ENCODE data around the gene SPOCK2.

Gene SPOCK2

DNA sequence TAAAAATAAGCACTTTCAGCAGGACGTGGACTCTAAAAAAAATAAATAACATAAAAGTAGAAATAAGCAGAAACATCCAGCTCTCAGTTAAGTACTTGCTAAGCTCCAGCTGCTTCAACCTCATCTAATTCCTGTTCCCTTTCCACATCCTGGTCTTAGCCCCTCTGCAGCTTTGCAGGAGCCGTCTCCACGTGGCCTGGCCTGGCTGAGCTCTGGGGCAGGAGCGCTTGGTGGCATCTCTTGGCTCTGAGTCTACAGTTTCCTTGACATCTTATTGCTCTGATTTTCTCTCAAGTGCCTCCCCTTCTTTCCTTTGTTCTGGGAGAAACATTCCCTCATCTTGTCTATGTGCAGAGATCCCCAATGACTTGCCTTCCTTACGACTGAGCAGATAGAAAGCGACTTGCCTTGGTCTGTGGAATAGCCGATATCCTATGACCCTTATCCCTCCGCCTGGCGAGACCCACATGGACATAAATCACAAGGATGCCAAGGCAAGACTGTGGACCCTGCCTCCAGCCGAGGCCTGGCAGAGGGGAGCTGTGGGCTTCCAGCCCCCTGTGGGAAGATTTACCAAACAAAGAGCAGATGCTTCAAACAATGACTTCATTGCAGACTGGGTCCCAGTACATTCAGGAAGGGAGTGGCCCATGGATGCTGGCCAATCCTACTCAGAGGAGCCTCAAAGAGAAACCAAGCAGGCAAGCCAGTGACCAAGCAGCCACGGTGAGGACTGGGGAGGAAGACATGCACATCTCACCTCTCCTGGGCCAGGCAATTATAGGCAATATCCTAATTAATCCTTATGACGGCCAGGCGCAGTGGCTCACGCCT lies 61.9 kb downstream of the SPOCK2 start:
- DNase-seq = no peak

DNA sequence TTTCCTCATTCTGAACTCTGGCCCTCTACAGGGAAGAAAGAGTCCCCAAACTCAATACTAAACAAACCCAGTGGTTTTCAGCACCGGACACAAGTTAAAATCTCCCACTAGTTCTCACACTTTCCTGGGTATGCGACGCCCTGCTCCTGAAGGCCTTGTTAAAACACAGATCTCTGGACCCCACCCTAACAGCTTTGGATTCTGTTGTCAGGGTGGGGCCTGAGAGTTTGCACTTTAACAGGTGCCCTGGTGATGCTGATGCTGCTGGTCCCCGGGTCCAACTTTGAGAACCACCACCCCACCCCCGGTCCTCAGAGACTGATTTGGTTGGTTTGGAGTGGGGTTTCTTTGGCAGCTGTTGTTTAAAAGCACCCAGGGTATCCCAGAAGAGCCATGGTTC lies 62.5 kb downstream of the SPOCK2 start:
- no peak for DNase-seq

DNA sequence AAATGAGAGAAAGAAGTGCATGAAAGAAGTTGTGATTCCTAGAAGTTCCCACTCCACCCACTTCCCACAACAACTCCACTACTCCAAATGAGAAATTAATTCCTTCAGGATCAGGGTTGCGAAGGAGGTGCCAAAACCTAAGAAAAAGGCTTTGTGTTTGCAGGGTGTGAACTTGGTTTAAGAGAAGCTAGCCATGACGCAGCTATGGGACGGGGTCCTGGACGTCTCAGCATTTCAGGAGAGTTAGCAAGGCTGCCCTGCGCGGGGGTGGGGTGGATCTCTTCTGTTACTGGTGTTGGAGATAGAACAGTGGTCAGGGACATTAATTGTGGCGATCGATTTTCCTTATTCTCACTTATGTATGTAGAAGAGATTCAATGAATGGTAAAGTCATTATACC lies 63.0 kb downstream of the SPOCK2 start:
- DNase-seq = no peak

DNA sequence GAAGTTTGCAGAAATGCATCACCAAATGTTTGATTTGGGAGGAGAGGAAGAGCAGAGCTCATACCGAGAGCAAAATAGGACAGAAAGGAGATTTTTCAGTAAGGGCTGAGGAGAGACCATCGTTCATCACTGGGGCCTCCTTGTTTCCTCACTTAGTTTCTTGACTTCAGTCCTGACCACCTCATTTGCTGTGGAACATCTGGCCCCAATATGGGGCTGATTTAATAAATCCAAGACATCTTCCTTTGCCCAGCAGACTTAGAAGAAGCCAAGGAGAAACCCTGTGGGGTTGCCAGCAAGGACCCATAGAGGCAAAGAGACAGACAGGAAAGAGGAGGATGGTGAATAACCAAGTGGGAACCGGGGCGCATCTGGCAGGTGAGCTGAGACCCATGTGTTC lies 63.8 kb downstream of the SPOCK2 start:
- DNase-seq = no peak

DNA sequence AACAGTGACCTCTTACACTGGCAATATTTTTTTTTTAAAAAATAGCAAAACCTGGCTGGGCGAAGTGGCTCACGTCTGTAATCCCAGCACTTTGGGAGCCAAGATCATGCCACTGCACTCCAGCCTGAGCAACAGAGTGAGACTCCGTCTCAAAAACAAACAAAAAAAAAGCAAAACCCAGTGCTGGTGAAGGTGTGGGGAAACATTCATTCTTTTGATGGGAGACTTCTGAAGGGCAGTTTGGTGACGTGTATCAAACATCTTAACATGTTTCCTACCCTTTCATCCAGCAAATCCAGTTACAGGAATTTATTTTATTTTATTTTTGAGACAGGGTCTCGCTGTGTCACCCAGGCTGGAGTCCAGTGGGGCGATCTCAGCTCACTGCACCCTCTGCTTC lies 66.1 kb downstream of the SPOCK2 start:
- no peak for DNase-seq

DNA sequence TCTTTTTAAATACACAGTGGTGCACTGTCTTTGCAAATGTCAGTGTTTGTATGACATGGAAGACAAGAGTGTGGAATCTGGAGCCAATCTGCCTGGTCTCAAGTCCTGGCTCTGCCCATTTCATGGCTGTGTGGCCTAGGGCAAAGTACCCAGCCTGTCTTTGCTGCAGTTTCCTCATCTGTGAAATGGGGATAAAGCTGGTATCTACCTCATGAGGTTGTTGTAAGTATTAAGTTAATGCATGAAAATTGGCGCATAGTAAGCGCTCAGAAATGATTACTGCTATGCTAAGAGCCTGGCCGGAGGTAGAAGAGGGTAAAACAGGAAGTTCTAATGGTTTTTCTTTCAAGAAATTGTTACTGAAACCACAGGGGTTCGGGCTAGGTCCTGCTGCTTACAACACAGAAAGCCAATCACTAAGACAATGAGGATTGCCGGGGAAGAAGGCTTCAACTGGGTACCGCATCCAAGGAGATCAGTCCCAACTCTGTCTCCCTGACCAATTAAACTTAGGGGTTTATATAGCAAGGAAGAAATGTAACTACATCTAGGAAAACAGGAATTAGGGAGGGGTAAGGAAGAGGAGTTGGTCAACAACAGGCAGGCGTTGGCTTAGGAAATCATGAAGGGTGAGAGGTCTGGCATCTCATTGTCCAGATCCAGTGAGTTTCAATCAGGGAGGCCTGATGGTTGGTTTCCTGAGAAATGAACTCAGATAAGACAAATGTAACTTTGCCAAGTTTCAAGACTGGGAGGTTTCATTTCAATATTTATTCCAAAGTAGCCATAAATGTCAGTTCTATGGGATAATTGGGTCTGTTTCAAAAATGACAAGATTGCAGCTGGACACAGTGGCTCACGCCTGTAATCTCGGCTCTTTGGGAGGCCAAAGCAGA lies 67.2 kb downstream of the SPOCK2 start:
- DNase-seq = no peak

DNA sequence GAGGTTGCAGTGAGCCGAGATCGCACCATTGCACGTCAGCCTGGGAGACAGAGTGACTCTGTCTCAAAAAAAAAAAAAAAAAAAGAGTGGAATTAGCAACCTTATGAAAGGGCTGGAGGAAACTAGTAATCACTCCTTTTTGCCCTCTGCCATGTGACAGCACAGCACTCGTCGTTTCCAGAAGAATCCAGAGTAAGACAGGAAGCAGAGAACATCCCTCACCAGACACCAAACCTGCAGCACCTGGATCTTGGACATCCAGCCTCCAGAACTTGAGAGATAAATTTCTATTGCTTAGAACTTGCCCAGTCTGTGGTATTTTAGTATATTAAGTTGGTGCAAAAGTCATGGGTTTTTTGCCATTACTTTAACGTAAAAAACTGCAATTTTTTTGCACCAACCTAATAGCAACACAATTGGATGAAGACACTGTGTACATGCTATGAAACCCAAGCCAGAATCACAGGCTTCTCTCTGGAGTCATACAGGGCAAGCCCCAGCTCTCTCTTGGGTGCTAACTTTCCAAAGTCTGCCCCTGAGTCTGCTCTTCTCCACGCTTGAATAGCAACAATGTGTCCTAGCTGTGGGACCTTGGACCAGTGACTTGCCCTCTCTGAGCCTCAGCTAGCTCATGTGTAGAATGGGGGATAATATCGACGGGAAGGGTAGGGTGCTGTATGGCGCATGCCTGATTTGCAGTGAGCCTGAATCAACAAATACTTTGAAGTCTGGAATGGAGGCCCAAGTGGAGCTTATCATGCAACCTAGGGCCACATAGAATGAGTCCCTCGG lies 69.1 kb downstream of the SPOCK2 start:
- DNase-seq = no peak

DNA sequence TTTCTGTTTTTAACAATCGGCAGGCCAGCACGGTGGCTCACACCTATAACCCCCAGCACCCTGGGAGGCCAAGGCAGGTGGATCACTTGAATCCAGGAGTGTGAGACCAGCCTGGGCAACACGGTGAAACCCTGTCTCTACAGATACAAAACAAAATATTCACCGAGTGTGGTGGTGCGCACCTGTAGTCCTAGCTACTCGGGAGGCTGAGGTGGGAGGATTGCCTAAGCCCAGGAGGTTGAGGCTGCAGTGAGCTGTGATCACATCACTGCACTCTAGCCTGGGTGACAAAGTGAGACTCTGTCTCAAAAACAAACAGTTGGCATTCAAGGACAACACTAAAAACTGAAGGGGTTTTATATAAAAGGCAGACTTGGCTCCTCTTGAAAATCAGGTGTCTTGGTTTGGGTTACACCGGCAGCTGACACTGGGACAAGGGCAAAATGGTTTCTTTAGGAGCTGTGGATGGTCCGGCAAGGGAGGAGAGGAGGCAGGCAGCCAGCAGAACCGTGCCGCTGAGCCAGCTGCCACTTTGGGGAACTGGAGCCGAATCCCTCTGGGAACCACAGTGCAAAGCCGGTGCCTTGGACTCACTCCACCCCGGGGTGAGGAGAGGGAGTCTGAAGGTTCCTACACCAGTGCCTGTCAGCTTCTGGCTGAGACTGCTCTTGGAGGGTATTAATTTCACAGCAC lies 71.6 kb downstream of the SPOCK2 start:
- no peak for DNase-seq

DNA sequence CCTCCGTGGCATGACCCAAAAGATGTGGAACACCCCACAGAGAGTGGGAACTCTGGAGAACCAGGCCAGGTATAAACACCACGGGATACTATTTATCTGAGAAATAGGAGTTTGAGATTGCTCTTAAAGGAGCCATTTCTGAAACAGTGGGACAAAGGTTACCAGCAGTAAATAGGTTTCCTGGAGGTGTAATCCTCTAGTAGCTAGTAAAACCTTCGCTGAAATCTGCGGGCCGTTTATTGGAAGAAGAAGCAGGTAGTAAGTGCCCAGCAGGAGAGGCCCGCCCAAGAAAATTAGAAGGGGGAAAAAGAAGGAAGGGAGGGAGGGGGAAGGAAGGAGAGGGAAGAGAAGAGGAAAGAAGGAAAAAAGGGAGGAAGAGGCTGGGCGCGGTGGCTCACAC lies 72.5 kb downstream of the SPOCK2 start:
- no peak for DNase-seq

DNA sequence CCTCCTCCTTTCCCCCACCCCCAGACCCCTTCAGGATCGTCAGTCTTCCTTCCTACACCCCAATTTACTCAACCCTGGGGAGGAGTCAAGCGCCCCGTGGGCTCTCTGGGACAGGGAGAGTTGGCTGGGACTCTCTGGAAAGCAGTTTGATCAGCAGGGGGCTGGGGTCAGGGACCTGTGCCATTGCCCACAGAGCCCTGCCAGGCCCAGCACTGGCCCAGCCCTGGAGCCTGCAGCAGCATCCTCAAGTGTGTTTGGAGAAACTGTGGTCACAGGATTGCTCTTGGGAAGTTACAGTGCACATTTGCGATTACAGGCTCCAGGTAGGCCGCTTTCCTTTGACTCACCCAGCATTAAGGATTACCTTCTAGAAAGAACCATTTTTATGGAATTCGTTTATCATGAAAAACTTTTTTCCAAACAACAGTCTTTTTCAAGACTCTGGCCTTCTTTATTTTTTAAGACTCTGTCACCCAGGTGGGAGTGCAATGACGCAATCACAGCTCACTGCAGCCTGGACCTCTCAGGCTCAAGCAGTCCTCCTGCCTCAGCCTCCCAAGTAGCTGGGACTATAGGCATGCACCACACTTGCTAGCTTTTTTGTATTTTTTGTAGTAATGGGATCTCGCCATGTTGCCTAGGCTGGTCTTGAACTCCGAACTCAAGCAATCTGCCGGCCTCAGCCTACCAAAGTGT lies 73.4 kb downstream of the SPOCK2 start:
- no peak for DNase-seq

DNA sequence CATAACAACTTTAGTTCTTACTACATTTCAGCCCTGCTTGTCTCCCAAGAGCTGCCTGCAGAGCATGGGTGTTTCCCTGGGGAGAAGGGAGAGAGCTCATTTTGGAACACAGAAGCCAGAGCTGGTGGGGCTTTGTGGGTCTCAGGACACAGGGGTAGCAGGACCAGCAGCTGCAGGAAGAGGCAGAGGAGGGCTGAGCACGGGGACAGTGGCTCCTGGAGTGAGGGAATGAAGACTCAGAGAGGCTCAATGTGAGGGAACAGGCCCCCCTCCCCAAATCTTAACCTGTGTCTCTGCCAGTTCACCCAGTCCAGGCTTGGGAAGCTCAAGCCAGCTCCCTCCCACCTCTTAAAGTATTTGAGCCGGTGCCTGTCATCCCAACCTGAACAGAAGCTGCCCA lies 74.2 kb downstream of the SPOCK2 start:
- no peak for DNase-seq

DNA sequence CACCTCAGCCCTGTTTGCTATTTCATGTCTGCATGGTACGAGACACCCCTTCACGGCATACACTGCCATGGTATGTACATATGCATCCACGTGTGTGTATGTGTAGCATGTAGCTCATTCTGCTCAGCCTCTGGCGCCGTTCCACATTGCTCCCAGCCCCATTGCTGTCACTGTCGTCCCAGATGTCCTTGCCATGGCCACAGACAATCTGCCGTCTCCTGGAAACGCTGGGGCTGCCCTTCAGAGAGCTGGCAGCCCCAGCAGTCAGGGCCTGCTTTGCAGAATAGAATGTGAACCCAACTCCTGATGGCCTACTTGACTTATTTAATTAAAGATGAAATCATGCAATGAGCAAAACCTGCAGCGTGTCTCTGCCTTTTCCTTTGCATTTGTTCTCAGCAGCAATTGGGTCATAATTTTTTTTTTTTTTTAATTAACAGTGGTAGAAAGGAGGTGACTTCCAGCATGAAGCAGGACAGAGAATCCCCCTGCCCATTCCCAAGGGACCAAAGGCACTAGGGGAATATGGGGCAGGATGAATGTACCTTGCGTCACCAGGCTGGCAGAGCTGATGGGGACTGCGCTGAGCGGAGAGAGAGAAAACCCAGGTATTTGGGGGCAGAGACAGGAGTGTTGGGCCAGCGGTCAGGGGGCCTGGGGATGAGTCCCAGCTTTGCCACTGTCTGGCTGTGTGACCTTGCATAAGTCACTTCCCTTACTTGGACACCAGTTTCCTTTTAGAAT lies 75.0 kb downstream of the SPOCK2 start:
- no peak for DNase-seq

DNA sequence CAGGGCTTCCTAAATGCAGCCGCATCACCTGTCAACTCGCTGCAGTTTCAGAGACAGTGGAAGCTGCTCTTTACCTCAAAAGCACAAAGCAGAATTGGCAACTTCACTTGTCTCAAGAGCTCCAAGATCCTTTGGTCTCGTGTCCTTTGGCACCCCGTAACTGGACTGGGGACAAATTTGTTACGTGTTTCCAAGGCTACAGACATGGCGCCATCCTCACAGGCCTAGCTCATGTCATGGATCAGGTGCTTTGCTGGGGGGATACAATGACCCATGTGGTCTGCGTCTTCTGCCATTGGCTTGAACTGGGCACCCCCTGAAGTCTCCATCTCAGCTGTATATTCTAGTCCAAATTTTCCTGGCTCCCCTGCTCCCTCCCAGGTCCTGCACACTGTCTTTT lies 75.6 kb downstream of the SPOCK2 start:
- no peak for DNase-seq

DNA sequence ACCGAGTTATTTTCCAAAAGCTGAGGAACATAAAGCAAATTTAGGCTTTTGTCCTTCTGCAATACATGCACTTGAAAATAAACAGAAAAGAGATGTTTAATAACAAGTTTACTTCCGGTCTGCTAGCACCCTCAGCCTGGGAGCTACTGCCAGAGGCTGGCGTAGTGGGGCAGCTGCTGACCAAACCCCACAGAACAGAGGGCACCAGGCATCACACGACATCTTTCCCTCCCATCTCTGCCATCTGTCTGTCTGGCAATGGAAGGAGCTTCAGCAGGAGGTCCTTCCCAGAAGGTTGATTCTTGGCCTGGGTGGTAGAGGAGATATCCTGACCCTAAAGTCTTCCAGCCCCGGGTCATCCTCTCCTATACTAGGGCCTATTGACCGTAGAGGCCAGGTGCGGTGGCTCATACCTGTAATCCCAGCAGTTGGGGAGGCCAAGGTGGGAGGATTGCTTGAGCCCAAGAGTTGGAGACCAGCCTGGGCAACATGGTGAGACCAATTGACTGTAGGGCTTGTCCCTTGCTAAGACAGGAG lies 76.3 kb downstream of the SPOCK2 start:
- DNase-seq = no peak

DNA sequence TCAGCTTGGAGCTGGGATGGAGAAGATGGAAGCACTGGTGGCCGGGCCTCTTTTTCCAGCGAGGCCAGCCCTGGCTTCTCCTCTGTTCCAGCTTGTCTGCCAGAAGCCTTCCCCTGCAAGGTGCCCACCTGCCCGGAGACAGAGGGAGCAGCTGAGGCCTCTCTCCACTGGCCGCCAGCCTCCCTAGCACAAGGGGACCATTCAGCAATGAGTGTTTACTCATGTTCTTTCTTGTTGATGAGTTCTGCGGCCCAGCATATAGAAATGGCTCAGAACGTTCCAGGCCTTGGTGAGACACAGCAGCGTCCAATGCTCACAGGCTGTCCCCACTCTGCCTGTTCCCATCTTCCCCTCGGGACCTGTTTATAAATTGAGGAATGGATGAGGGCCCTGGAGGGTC lies 76.9 kb downstream of the SPOCK2 start:
- DNase-seq = no peak

DNA sequence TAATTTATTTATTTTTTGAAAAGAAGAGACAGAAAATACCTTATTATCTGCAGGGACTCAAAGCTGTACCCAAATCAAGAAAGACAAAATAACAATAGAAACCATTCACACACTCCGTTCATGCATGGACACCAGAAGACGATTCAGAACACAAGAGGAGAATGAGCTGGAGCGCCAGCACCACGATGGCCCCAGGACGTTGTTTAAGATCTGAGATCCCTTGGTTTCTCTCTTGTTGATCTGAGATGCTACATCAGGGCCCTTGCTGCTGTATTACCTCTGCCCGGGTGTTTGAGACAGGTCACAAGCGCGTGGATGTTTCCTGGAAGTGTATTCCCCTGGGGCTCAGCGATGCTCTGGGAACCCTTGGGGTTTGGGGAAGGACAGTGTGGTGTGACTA lies 77.3 kb downstream of the SPOCK2 start:
- no peak for DNase-seq

DNA sequence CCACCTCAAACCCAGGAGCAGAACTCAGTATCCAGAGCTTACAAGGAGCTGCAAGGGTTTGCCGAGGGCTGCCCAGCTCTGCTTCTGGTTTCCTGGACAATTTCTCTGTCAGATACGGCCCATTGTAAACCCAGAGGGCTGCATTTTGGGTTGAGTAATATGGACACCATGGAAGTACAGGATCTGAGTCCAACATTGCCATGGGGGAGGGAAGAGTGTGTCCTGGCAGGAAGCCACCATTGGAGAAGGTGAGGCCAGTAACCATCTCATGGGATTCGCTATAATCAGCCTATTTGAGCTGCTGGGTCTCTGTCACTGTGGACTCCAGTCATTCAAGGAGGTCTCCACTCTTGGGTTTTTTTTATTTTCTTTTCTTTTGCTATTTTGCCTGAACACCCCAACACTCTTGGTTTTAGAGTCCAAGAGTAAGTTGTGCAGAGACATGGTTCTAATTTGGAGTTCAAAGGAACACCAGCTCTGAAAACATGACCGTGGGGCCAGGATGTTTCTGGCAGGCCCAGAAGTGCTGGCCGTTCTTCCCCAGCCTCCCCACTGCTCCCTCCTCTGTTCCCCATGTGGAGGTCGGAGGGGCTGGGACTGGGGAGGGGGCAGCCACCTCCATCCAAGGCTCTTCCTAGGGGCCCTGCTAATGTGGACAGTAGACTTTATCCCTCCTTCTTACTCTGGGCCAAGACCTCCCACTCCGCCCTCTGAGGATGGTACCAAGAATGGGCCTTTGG lies 77.9 kb downstream of the SPOCK2 start:
- no peak for DNase-seq

DNA sequence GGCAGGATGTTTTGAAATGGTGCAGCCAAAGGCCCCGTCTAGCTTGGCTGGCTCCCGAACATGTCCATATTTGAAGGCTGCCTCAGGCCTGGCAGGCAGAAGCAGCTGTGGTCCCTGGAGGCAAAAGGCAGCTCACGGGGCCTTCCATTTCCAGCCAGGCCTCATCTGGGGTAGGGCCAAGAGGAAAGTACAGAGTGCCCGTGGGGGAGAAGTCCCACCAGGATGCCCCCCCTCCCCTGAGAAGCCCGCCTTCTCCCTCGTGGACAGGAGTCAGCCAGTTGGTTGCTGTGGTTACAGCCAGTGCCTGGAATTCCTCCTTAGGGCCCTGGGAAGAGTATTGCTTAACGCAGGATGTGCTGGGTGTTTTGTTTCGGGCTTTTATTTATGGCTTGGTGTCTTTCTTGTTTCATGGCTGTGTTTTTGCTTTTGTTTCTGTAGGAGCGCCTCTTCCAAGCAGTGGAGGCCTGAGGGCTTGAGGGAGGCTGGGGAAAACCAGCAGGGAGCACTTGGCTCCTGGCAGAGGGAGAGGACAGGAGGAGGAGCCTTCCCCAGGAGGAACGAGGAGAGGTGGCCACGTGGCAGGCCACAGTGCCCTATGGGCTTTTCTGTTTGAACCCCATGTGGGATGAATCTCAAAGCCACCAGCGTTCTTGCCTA lies 78.8 kb downstream of the SPOCK2 start:
- DNase-seq = no peak

DNA sequence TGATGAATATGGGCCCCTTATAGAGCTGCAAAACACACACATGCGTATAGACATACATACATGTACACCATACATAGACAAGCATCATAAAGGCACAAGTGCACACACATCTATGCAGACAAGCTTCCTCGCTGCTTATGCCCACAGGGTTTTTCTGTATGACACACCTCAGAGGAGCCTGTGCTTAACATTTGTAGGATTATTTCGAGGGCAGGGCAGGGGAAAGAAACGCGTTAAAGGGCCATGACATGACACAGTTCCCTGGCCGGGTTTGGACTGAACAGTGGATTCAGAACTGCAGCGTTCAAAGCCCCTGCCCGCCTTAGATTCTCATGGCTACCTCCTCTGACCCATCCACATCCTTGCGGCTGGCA lies 79.3 kb downstream of the SPOCK2 start:
- no peak for DNase-seq

Measured in activated CD8-positive, alpha-beta memory T cell treated with anti-CD3 and anti-CD28 coated beads for 24 hours (primary cell).